SK-N-SH treated with all-trans-retinoic acid at 6 μM for 48 hours (cell line): ENCODE data around the gene SLC28A1.
"Not testable (repeated sequence)": the region's sequence is repeated elsewhere in the genome, so short reads cannot be mapped to it uniquely, and the experiment has no call there.

Experiments used
- ATAC-seq: fragments of 200-7000 bp; cut with Tn5 transposase; 3 replicates; pipeline ENCODE4 v1.9.1; 2020; ENCODE audit warnings: mild to moderate bottlenecking, moderate library complexity
- ARNTL ChIP-seq: fragments of 450-650 bp; formaldehyde crosslinking; IDR thresholded peaks from 2 replicates; pipeline ENCODE4 v1.5.0; 2020; ENCODE audit warnings: low read depth, mild to moderate bottlenecking, moderate library complexity, borderline replicate concordance
- BACH2 ChIP-seq: fragments of 250-450 bp; sonication (Bioruptor Pico); IDR thresholded peaks from 2 replicates; pipeline ENCODE4 v1.9.0; 2021; ENCODE audit warnings: mild to moderate bottlenecking, borderline replicate concordance
- CSDC2 ChIP-seq: fragments of 250-450 bp; sonication (Bioruptor Pico); IDR thresholded peaks from 2 replicates; pipeline ENCODE4 v1.5.0; 2020; ENCODE audit warnings: mild to moderate bottlenecking, moderate library complexity
- ESRRG ChIP-seq: fragments of 250-450 bp; sonication (Bioruptor Pico); IDR thresholded peaks from 2 replicates; pipeline ENCODE4 v1.6.1; 2021; ENCODE audit warnings: mild to moderate bottlenecking
- GLIS3 ChIP-seq: fragments of 250-450 bp; sonication (Bioruptor Pico); IDR thresholded peaks from 2 replicates; pipeline ENCODE4 v1.5.0; 2020; ENCODE audit warnings: mild to moderate bottlenecking, moderate library complexity
- ISL1 ChIP-seq: fragments of 250-450 bp; sonication (Bioruptor Pico); IDR thresholded peaks from 2 replicates; pipeline ENCODE4 v2.1.2; 2022; ENCODE audit warnings: mild to moderate bottlenecking, moderate library complexity
- OSR1 ChIP-seq: fragments of 250-450 bp; sonication (Bioruptor Pico); IDR thresholded peaks from 2 replicates; pipeline ENCODE4 v1.8.0; 2022; ENCODE audit warnings: moderate library complexity, mild to moderate bottlenecking, inconsistent platforms
- PATZ1 ChIP-seq: fragments of 250-450 bp; sonication (Bioruptor Pico); IDR thresholded peaks from 2 replicates; pipeline ENCODE4 v1.8.0; 2020; ENCODE audit warnings: mild to moderate bottlenecking, moderate library complexity, borderline replicate concordance
- POU6F1 ChIP-seq: fragments of 250-450 bp; sonication (Bioruptor Pico); IDR thresholded peaks from 2 replicates; pipeline ENCODE4 v1.8.0; 2021; ENCODE audit warnings: low read depth, mild to moderate bottlenecking, moderate library complexity, borderline replicate concordance
- PPARA ChIP-seq: fragments of 250-450 bp; sonication (Bioruptor Pico); IDR thresholded peaks from 2 replicates; pipeline ENCODE4 v1.5.0; 2020; ENCODE audit warnings: mild to moderate bottlenecking, borderline replicate concordance
- RARB ChIP-seq: fragments of 250-450 bp; sonication (Bioruptor Pico); IDR thresholded peaks from 2 replicates; pipeline ENCODE4 v1.8.0; 2021; ENCODE audit warnings: mild to moderate bottlenecking, moderate library complexity
- SNAI2 ChIP-seq: fragments of 250-450 bp; sonication (Bioruptor Pico); IDR thresholded peaks from 2 replicates; pipeline ENCODE4 v1.5.0; 2020; ENCODE audit warnings: mild to moderate bottlenecking, moderate library complexity
- TCF4 ChIP-seq: fragments of 250-450 bp; sonication (Bioruptor Pico); IDR thresholded peaks from 2 replicates; pipeline ENCODE4 v1.8.0; 2021; ENCODE audit warnings: mild to moderate bottlenecking, moderate library complexity, borderline replicate concordance
- TOX ChIP-seq: fragments of 250-450 bp; sonication (Bioruptor Pico); IDR thresholded peaks from 2 replicates; pipeline ENCODE4 v1.8.0; 2021; ENCODE audit warnings: mild to moderate bottlenecking, moderate library complexity, borderline replicate concordance
- TSHZ2 ChIP-seq: fragments of 250-450 bp; sonication (Bioruptor Pico); IDR thresholded peaks from 2 replicates; pipeline ENCODE4 v1.5.0; 2020; ENCODE audit warnings: mild to moderate bottlenecking, moderate library complexity
- ZC3H10 ChIP-seq: fragments of 250-450 bp; sonication (Bioruptor Pico); IDR thresholded peaks from 2 replicates; pipeline ENCODE4 v1.5.1; 2021; ENCODE audit warnings: mild to moderate bottlenecking, moderate library complexity
- ZFP3 ChIP-seq: fragments of 250-450 bp; sonication (Bioruptor Pico); IDR thresholded peaks from 2 replicates; pipeline ENCODE4 v1.5.0; 2020; ENCODE audit warnings: mild to moderate bottlenecking, moderate library complexity
- ZFP30 ChIP-seq: fragments of 450-650 bp; formaldehyde crosslinking; IDR thresholded peaks from 2 replicates; pipeline ENCODE4 v1.5.0; 2022; ENCODE audit warnings: mild to moderate bottlenecking, moderate library complexity
- ZNF565 ChIP-seq: fragments of 450-650 bp; formaldehyde crosslinking; conservative IDR thresholded peaks from 2 replicates; pipeline ENCODE4 v1.5.0; 2020; ENCODE audit warnings: low read depth, mild to moderate bottlenecking, moderate library complexity
- ZNF8 ChIP-seq: fragments of 450-650 bp; formaldehyde crosslinking; IDR thresholded peaks from 2 replicates; pipeline ENCODE4 v1.5.0; 2020; ENCODE audit warnings: mild to moderate bottlenecking, moderate library complexity
- TF ChIP-seq, protein P1 (sequence below): fragments of 250-450 bp; sonication (Bioruptor Pico); IDR thresholded peaks from 2 replicates; pipeline ENCODE4 v1.5.1; 2020; ENCODE audit warnings: low read depth, mild to moderate bottlenecking, moderate library complexity
- TF ChIP-seq, protein P2 (sequence below): fragments of 250-450 bp; sonication (Bioruptor Pico); IDR thresholded peaks from 2 replicates; pipeline ENCODE4 v1.5.1; 2021; ENCODE audit warnings: mild to moderate bottlenecking, moderate library complexity

Gene SLC28A1

DNA sequence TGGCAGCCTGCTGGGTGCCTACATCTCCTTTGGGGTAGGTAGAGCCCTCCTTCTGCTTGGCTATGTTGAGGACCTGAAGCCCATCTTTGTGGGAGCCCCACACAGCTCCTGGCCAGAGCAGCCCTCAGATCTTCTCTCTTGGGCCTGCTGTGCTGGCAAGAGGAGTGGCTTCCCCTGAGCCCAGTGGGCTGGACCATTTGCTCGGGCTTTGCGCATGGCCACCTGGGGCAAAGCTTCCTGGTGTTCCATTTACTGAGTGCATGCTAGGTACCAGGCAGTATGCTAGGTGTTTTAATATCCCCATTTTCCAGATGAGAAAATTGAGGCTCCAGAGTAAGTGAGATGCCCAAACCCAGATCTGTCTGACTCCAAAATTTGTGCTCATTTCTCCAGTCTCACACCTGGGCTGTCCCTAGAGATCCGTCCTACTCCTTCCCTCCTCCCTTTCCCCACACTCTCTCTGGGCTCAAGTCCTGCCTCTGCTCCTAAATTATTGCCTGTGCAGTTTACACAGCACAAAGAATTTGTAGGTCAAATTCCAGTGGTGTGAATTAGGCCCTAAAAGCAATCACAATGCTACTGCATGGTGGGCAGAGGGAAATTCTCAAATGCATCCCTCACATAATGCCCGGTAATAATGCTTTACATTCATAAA, 39.7 kb downstream of the SLC28A1 start:
- no peak for ATAC-seq
- TF ChIP-seq BACH2 (CRISPR knock-in tag): no peak
- TF ChIP-seq ISL1 (CRISPR knock-in tag): no peak
- TF ChIP-seq ARNTL (CRISPR knock-in tag): no peak
- TF ChIP-seq SNAI2 (CRISPR knock-in tag): no peak
- no peak for TF ChIP-seq ZFP30 (CRISPR knock-in tag)
- TF ChIP-seq ZFP3 (CRISPR knock-in tag): no peak
- no peak for TF ChIP-seq RARB
- no peak for TF ChIP-seq TSHZ2 (CRISPR knock-in tag)
- TF ChIP-seq, protein P1, sequence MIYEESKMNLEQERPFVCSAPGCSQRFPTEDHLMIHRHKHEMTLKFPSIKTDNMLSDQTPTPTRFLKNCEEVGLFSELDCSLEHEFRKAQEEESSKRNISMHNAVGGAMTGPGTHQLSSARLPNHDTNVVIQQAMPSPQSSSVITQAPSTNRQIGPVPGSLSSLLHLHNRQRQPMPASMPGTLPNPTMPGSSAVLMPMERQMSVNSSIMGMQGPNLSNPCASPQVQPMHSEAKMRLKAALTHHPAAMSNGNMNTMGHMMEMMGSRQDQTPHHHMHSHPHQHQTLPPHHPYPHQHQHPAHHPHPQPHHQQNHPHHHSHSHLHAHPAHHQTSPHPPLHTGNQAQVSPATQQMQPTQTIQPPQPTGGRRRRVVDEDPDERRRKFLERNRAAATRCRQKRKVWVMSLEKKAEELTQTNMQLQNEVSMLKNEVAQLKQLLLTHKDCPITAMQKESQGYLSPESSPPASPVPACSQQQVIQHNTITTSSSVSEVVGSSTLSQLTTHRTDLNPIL (CRISPR knock-in tag): no peak
- TF ChIP-seq ESRRG (CRISPR knock-in tag): no peak
- no peak for TF ChIP-seq POU6F1 (CRISPR knock-in tag)

- ATAC-seq: not testable (repeated sequence)
Measured at GRCh38 chr15:84924821-84925569, 40.5 kb downstream of the SLC28A1 start.

GRCh38 chr15:84925906-84926305, 41.4 kb downstream of the SLC28A1 start:
- TF ChIP-seq SNAI2 (CRISPR knock-in tag) (no peak), BACH2 (CRISPR knock-in tag) (no peak), ZC3H10 (CRISPR knock-in tag) (no peak), ZFP3 (CRISPR knock-in tag) (no peak), ZFP30 (CRISPR knock-in tag) (no peak), TCF4 (CRISPR knock-in tag) (no peak), OSR1 (CRISPR knock-in tag) (no peak), TOX (CRISPR knock-in tag) (no peak), CSDC2 (CRISPR knock-in tag) (no peak), POU6F1 (CRISPR knock-in tag) (no peak), ZNF565 (CRISPR knock-in tag) (no peak), ESRRG (CRISPR knock-in tag) (no peak), PATZ1 (CRISPR knock-in tag) (no peak), GLIS3 (CRISPR knock-in tag) (no peak), TSHZ2 (CRISPR knock-in tag) (no peak), PPARA (CRISPR knock-in tag) (no peak), ISL1 (CRISPR knock-in tag) (no peak), ZNF8 (CRISPR knock-in tag) (no peak), ARNTL (CRISPR knock-in tag) (no peak)
- TF ChIP-seq, protein P2, sequence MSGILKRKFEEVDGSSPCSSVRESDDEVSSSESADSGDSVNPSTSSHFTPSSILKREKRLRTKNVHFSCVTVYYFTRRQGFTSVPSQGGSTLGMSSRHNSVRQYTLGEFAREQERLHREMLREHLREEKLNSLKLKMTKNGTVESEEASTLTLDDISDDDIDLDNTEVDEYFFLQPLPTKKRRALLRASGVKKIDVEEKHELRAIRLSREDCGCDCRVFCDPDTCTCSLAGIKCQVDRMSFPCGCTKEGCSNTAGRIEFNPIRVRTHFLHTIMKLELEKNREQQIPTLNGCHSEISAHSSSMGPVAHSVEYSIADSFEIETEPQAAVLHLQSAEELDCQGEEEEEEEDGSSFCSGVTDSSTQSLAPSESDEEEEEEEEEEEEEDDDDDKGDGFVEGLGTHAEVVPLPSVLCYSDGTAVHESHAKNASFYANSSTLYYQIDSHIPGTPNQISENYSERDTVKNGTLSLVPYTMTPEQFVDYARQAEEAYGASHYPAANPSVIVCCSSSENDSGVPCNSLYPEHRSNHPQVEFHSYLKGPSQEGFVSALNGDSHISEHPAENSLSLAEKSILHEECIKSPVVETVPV (CRISPR knock-in tag): no peak
- no peak for ATAC-seq
